Activated T-helper 2 cell treated with anti-CD3 and anti-CD28 coated beads, Interferon-gamma antibody, Interleukin-2, Interleukin-4, amounts not matched to agents 10 μg/mL and 5 μg/mL and 100 μg/mL, durations not matched to agents 14 hours and 24 hours and 36 hours (primary cell): Measurements from ENCODE around the gene GATC. TPM values are rescaled to one million over a fixed set of nuclear protein-coding genes. Genes with fewer than 3 reads are reported as not detected.

Source experiments
- DNase-seq: peaks from one replicate; pipeline ENCODE4 v3.0.0; 2021; ENCODE audit warnings: low spot score
- H3K27ac Mint-ChIP-seq: one replicate; pipeline ENCODE4 v1.8.0; 2021; ENCODE audit warnings: mixed read lengths
- H3K27me3 Mint-ChIP-seq: one replicate; pipeline ENCODE4 v1.8.0; 2021; ENCODE audit warnings: low read depth, mixed read lengths
- H3K36me3 Mint-ChIP-seq: one replicate; pipeline ENCODE4 v1.8.0; 2021; ENCODE audit warnings: low read depth, mixed read lengths
- H3K4me1 Mint-ChIP-seq: one replicate; pipeline ENCODE4 v1.8.0; 2021; ENCODE audit warnings: low read depth, mixed read lengths
- H3K4me3 Mint-ChIP-seq: one replicate; pipeline ENCODE4 v1.8.0; 2021; ENCODE audit warnings: low read depth, mild to moderate bottlenecking, moderate library complexity, mixed read lengths
- H3K9me3 Mint-ChIP-seq: one replicate; pipeline ENCODE4 v1.8.0; 2021; ENCODE audit warnings: mixed read lengths
- intact Hi-C: fragments of 100-400 bp; cut with micrococcal nuclease; formaldehyde crosslinking; loops from one replicate; pipeline ENCODE4 v1.15.1; 2023
- total RNA-seq: library from RNA; stranded (reverse); gene quantifications from 2 replicates; pipeline ENCODE4 v1.2.3, GENCODE V29; 2022

The GATC gene
- total RNA-seq = 30.4 and 38.0 TPM in 2 replicates

- Mint-ChIP-seq H3K9me3 (no peaks in the 10 kb centered on the region), H3K36me3 (peaks cover 61% of the 10 kb centered on the region)
- intact Hi-C loops = loop anchor here (1.0 to 5.0 kb wide), 4 partner anchors 8 to 83 kb away; partner anchors contain the start of genes COQ5, COX6A1, DYNLL1 and SRSF9
Measured at GRCh38 chr12:120445911-120446843, at the start of gene GATC, which contains the start of gene TRIAP1. Gene GATC (plus strand): TSS chr12:120446444. CDS start chr12:120446481, 37 bp downstream. Gene TRIAP1 (minus strand): TSS chr12:120446384. CDS start chr12:120446372, 12 bp downstream.

GRCh38 chr12:120397824-120398540 is 48.3 kb upstream of the GATC start:
- Mint-ChIP-seq H3K27me3 (peaks cover 16% of the 10 kb centered on the region), H3K36me3 (no peaks in the 10 kb centered on the region), H3K9me3 (no peaks in the 10 kb centered on the region), H3K4me3 (no peak overlapping the region), H3K27ac (no peak overlapping the region), H3K4me1 (peaks cover 5% of the 10 kb centered on the region)
- DNase-seq = no peak
- intact Hi-C loops = no loop called here

More at GRCh38 chr12:120445911-120446843, at the start of gene GATC, which contains the start of gene TRIAP1:
- DNase-seq = peak; percentile 87
- Mint-ChIP-seq H3K4me1 (peaks cover 17% of the 10 kb centered on the region), H3K4me3 (peak within 1 kb of the TSS; percentile 98), H3K27ac (peak within 1 kb of the TSS; percentile 98), H3K27me3 (peaks cover 1% of the 10 kb centered on the region)

- H3K4me1 Mint-ChIP-seq = peaks cover 5% of the 10 kb centered on the region
- DNase-seq = no peak
- no peak overlapping the region for H3K4me3 Mint-ChIP-seq
- no peaks in the 10 kb centered on the region for H3K9me3 Mint-ChIP-seq
- no peak overlapping the region for H3K27ac Mint-ChIP-seq
- H3K36me3 Mint-ChIP-seq = no peaks in the 10 kb centered on the region
- intact Hi-C loops = no loop called here
- peaks cover 16% of the 10 kb centered on the region for H3K27me3 Mint-ChIP-seq
Measured at GRCh38 chr12:120399531-120399930, 46.7 kb upstream of the GATC start.

- intact Hi-C loops = no loop called here
- peaks cover 5% of the 10 kb centered on the region for H3K4me1 Mint-ChIP-seq
- no peak overlapping the region for H3K4me3 Mint-ChIP-seq
- no peak for DNase-seq
- H3K9me3 Mint-ChIP-seq = no peaks in the 10 kb centered on the region
- H3K27me3 Mint-ChIP-seq = peaks cover 4% of the 10 kb centered on the region
- no peak overlapping the region for H3K27ac Mint-ChIP-seq
- no peaks in the 10 kb centered on the region for H3K36me3 Mint-ChIP-seq
Measured at GRCh38 chr12:120402217-120402616, 44.0 kb upstream of the GATC start.

GRCh38 chr12:120403869-120404268 is 42.4 kb upstream of the GATC start:
- no peak for DNase-seq
- no peak overlapping the region for H3K27ac Mint-ChIP-seq

GRCh38 chr12:120404271-120404670 is 42.0 kb upstream of the GATC start:
- Mint-ChIP-seq H3K36me3 (no peaks in the 10 kb centered on the region), H3K9me3 (no peaks in the 10 kb centered on the region), H3K4me3 (no peak overlapping the region), H3K4me1 (peaks cover 5% of the 10 kb centered on the region), H3K27ac (no peak overlapping the region), H3K27me3 (no peaks in the 10 kb centered on the region)
- intact Hi-C loops = no loop called here
- no peak for DNase-seq

More at GRCh38 chr12:120403869-120404268, 42.4 kb upstream of the GATC start:
- H3K4me3 Mint-ChIP-seq = no peak overlapping the region
- intact Hi-C loops = no loop called here
- H3K36me3 Mint-ChIP-seq = no peaks in the 10 kb centered on the region
- H3K9me3 Mint-ChIP-seq = no peaks in the 10 kb centered on the region
- H3K4me1 Mint-ChIP-seq = peaks cover 5% of the 10 kb centered on the region
- H3K27me3 Mint-ChIP-seq = no peaks in the 10 kb centered on the region

GRCh38 chr12:120406069-120406468 is 40.2 kb upstream of the GATC start:
- H3K9me3 Mint-ChIP-seq = no peaks in the 10 kb centered on the region
- no peak for DNase-seq
- no peak overlapping the region for H3K4me3 Mint-ChIP-seq
- no peaks in the 10 kb centered on the region for H3K4me1 Mint-ChIP-seq
- intact Hi-C loops = no loop called here
- H3K27me3 Mint-ChIP-seq = no peaks in the 10 kb centered on the region
- H3K36me3 Mint-ChIP-seq = no peaks in the 10 kb centered on the region
- H3K27ac Mint-ChIP-seq = no peak overlapping the region

- no peak overlapping the region for H3K4me3 Mint-ChIP-seq
- H3K27ac Mint-ChIP-seq = no peak overlapping the region
- no peaks in the 10 kb centered on the region for H3K9me3 Mint-ChIP-seq
- DNase-seq = no peak
- no peaks in the 10 kb centered on the region for H3K36me3 Mint-ChIP-seq
- H3K27me3 Mint-ChIP-seq = no peaks in the 10 kb centered on the region
- no peaks in the 10 kb centered on the region for H3K4me1 Mint-ChIP-seq
- intact Hi-C loops = no loop called here
Measured at GRCh38 chr12:120406553-120406952, 39.7 kb upstream of the GATC start.

GRCh38 chr12:120408771-120409170 is 37.5 kb upstream of the GATC start:
- H3K4me3 Mint-ChIP-seq = no peak overlapping the region
- H3K9me3 Mint-ChIP-seq = no peaks in the 10 kb centered on the region
- H3K36me3 Mint-ChIP-seq = no peaks in the 10 kb centered on the region
- H3K27me3 Mint-ChIP-seq = peaks cover 3% of the 10 kb centered on the region
- intact Hi-C loops = no loop called here
- no peaks in the 10 kb centered on the region for H3K4me1 Mint-ChIP-seq
- no peak overlapping the region for H3K27ac Mint-ChIP-seq
- no peak for DNase-seq

- Mint-ChIP-seq H3K9me3 (no peaks in the 10 kb centered on the region), H3K36me3 (no peaks in the 10 kb centered on the region), H3K27me3 (peaks cover 4% of the 10 kb centered on the region), H3K4me1 (no peaks in the 10 kb centered on the region), H3K4me3 (no peak overlapping the region), H3K27ac (no peak overlapping the region)
- no peak for DNase-seq
- intact Hi-C loops = no loop called here
Measured at GRCh38 chr12:120412421-120412820, 33.8 kb upstream of the GATC start.

- Mint-ChIP-seq H3K9me3 (no peaks in the 10 kb centered on the region), H3K4me3 (no peak overlapping the region), H3K4me1 (no peaks in the 10 kb centered on the region), H3K27ac (no peak overlapping the region), H3K27me3 (peaks cover 5% of the 10 kb centered on the region), H3K36me3 (no peaks in the 10 kb centered on the region)
- intact Hi-C loops = no loop called here
- no peak for DNase-seq
Measured at GRCh38 chr12:120413901-120414695, 32.1 kb upstream of the GATC start.

- H3K4me3 Mint-ChIP-seq = no peak overlapping the region
- no peaks in the 10 kb centered on the region for H3K9me3 Mint-ChIP-seq
- no peaks in the 10 kb centered on the region for H3K36me3 Mint-ChIP-seq
- H3K27me3 Mint-ChIP-seq = peaks cover 5% of the 10 kb centered on the region
- DNase-seq = no peak
- intact Hi-C loops = no loop called here
- no peak overlapping the region for H3K27ac Mint-ChIP-seq
- H3K4me1 Mint-ChIP-seq = no peaks in the 10 kb centered on the region
Measured at GRCh38 chr12:120416490-120417216, 29.6 kb upstream of the GATC start.
